ENCODE measurements around the gene DCST2. TPM values are rescaled to one million over a fixed set of nuclear protein-coding genes. Genes with fewer than 3 reads are reported as not detected.

DCST2 gene
- total RNA-seq, 1 experiment from 2014 or later, result 0.18 TPM

GRCh38 chr1:155034318-155035208, 982 bp upstream of the DCST2 start:
- ATAC-seq (no peak), DNase-seq (no peak)
- H3K79me2 ChIP-seq (ENCODE audit: low read length), result no peaks in the 10 kb centered on the region
- no peak overlapping the region for H3K4me2 ChIP-seq (ENCODE audit: low read length)
- H3K27ac ChIP-seq (ENCODE audit: low read length), result no peak overlapping the region
- POLR2A ChIA-PET (ENCODE audit: unreplicated experiment), result no interaction called here
- intact Hi-C loops (cut with micrococcal nuclease), result no loop called here
- no TSS peak for BruUV-seq (replicated peaks)
- no peaks in the 10 kb centered on the region for H3K27me3 ChIP-seq (ENCODE audit: low read length)
- CTCF ChIA-PET, result no interaction called here
- TF ChIP-seq EZH2 (IDR thresholded peaks at IDR 0.05; ENCODE audit: low read length, unreplicated experiment) (no peak), EZH2phosphoT487 (IDR thresholded peaks at IDR 0.05; ENCODE audit: borderline replicate concordance, low read length) (no peak)
- TF ChIP-seq, protein P1, sequence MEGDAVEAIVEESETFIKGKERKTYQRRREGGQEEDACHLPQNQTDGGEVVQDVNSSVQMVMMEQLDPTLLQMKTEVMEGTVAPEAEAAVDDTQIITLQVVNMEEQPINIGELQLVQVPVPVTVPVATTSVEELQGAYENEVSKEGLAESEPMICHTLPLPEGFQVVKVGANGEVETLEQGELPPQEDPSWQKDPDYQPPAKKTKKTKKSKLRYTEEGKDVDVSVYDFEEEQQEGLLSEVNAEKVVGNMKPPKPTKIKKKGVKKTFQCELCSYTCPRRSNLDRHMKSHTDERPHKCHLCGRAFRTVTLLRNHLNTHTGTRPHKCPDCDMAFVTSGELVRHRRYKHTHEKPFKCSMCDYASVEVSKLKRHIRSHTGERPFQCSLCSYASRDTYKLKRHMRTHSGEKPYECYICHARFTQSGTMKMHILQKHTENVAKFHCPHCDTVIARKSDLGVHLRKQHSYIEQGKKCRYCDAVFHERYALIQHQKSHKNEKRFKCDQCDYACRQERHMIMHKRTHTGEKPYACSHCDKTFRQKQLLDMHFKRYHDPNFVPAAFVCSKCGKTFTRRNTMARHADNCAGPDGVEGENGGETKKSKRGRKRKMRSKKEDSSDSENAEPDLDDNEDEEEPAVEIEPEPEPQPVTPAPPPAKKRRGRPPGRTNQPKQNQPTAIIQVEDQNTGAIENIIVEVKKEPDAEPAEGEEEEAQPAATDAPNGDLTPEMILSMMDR (conservative IDR thresholded peaks at IDR 0.05; ENCODE audit: low read depth, low read length), result no peak
- peaks cover 18% of the 10 kb centered on the region for H3K4me1 ChIP-seq (ENCODE audit: insufficient read depth, low read length)
- no peaks in the 10 kb centered on the region for H3K36me3 ChIP-seq (ENCODE audit: low read depth, low read length)
- H3K9ac ChIP-seq (ENCODE audit: low read length), result no peak overlapping the region
- H3K9me2 ChIP-seq (replicated peaks; ENCODE audit: low read length), result no peaks in the 10 kb centered on the region
- no peaks in the 10 kb centered on the region for H3F3A ChIP-seq (ENCODE audit: low read length, unreplicated experiment)
- no peak overlapping the region for H3K4me3 ChIP-seq (ENCODE audit: low read length)
- no peaks in the 10 kb centered on the region for H4K20me1 ChIP-seq (ENCODE audit: low read length)
- H3K9me3 ChIP-seq (ENCODE audit: low read length), result no peaks in the 10 kb centered on the region
- H2AFZ ChIP-seq (ENCODE audit: low read length), result no peak overlapping the region

DNA sequence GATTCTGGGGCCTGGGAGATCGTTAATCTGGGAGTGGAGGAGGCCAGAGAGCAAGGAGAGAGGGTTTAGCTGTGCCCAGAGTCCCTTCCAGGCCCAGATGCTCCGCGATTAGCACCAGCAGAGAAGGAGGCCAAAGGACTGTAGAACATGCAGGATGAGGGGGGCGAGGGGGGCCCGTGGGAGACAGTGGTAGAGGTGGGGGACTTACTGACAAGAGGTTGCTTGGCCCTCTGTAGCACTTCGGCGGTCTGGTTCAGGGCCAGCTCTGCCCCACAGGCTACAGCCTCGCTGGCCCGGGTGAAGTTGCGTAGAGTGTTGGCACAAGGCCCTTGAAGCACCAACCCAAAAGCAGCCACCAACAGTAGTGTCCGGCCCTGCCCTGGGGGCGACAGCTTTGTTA, 695 bp downstream of the DCST2 start:
- Histone ChIP-seq H3K27ac (ENCODE audit: low read length) (no peak overlapping the region), H3K4me3 (ENCODE audit: low read length) (no peak overlapping the region), H4K20me1 (ENCODE audit: low read length) (no peaks in the 10 kb centered on the region), H3K9me3 (ENCODE audit: low read length) (no peaks in the 10 kb centered on the region), H3K27me3 (ENCODE audit: low read length) (no peaks in the 10 kb centered on the region), H2AFZ (ENCODE audit: low read length) (no peak overlapping the region), H3K9me2 (replicated peaks; ENCODE audit: low read length) (no peaks in the 10 kb centered on the region), H3F3A (ENCODE audit: low read length, unreplicated experiment) (no peaks in the 10 kb centered on the region), H3K79me2 (ENCODE audit: low read length) (no peaks in the 10 kb centered on the region), H3K4me1 (ENCODE audit: insufficient read depth, low read length) (peaks cover 2% of the 10 kb centered on the region), H3K36me3 (ENCODE audit: low read depth, low read length) (no peaks in the 10 kb centered on the region), H3K4me2 (ENCODE audit: low read length) (no peak overlapping the region), H3K9ac (ENCODE audit: low read length) (no peak overlapping the region)
- intact Hi-C loops (cut with micrococcal nuclease), result no loop called here
- ATAC-seq (no peak), DNase-seq (no peak)
- BruUV-seq (replicated peaks), result no TSS peak
- POLR2A ChIA-PET (ENCODE audit: unreplicated experiment), result no interaction called here
- CTCF ChIA-PET, result no interaction called here
- TF ChIP-seq, protein P1 (conservative IDR thresholded peaks at IDR 0.05; ENCODE audit: low read depth, low read length), result no peak
- TF ChIP-seq EZH2 (IDR thresholded peaks at IDR 0.05; ENCODE audit: low read length, unreplicated experiment) (no peak), EZH2phosphoT487 (IDR thresholded peaks at IDR 0.05; ENCODE audit: borderline replicate concordance, low read length) (no peak)

GRCh38 chr1:155030899-155031298, 2.7 kb downstream of the DCST2 start:
- Histone ChIP-seq H3K27me3 (ENCODE audit: low read length) (no peaks in the 10 kb centered on the region), H3K9me3 (ENCODE audit: low read length) (no peaks in the 10 kb centered on the region), H3K4me1 (ENCODE audit: insufficient read depth, low read length) (peaks cover 7% of the 10 kb centered on the region), H3K4me3 (ENCODE audit: low read length) (no peak overlapping the region), H3K9me2 (replicated peaks; ENCODE audit: low read length) (no peaks in the 10 kb centered on the region), H3F3A (ENCODE audit: low read length, unreplicated experiment) (no peaks in the 10 kb centered on the region), H3K4me2 (ENCODE audit: low read length) (no peak overlapping the region), H2AFZ (ENCODE audit: low read length) (no peak overlapping the region), H3K36me3 (ENCODE audit: low read depth, low read length) (no peaks in the 10 kb centered on the region), H4K20me1 (ENCODE audit: low read length) (no peaks in the 10 kb centered on the region), H3K79me2 (ENCODE audit: low read length) (no peaks in the 10 kb centered on the region), H3K27ac (ENCODE audit: low read length) (no peak overlapping the region), H3K9ac (ENCODE audit: low read length) (no peak overlapping the region)
- ChIA-PET POLR2A (ENCODE audit: unreplicated experiment) (interaction anchor here (0.6 kb wide), 1 partner anchor 129 kb away, joined by 11 read pairs; no protein-coding TSS in a partner anchor), CTCF (no interaction called here)
- intact Hi-C loops (cut with micrococcal nuclease), result no loop called here
- DNase-seq (no peak), ATAC-seq (no peak)
- TF ChIP-seq, protein P1 (conservative IDR thresholded peaks at IDR 0.05; ENCODE audit: low read depth, low read length), result no peak
- no peak for TF ChIP-seq EZH2 (IDR thresholded peaks at IDR 0.05; ENCODE audit: low read length, unreplicated experiment)
- no peak for TF ChIP-seq EZH2phosphoT487 (IDR thresholded peaks at IDR 0.05; ENCODE audit: borderline replicate concordance, low read length)
- no TSS peak for BruUV-seq (replicated peaks)

Data from PC-3 (cell line).